BLaER1 treated with 17β-estradiol and CSF1 and Interleukin-3, amounts not matched to agents 10 nM and 100 nM (cell line): ENCODE results near the gene TUBGCP3.

Experiments used
- H3K27ac ChIP-seq, 11 experiments: shearing (Covaris generic); formaldehyde crosslinking; 2 replicates each; pipeline ENCODE4 v1.8.1; 2022
- H3K27me3 ChIP-seq, 11 experiments: shearing (Covaris generic); formaldehyde crosslinking; 2 replicates each; pipeline ENCODE4 v1.8.1; 2022
- H3K36me3 ChIP-seq, 11 experiments: shearing (Covaris generic); formaldehyde crosslinking; 2 replicates each; pipeline ENCODE4 v1.8.1; 2022
- H3K4me1 ChIP-seq, 10 experiments: shearing (Covaris generic); formaldehyde crosslinking; 2 replicates each; pipeline ENCODE4 v1.8.1; 2022
- H3K4me2 ChIP-seq, 11 experiments: shearing (Covaris generic); formaldehyde crosslinking; 2 replicates each; pipeline ENCODE4 v1.8.1; 2022
- H3K4me3 ChIP-seq, 10 experiments: shearing (Covaris generic); formaldehyde crosslinking; 2 replicates each; pipeline ENCODE4 v1.8.1; 2022
- H3K9ac ChIP-seq, 11 experiments: shearing (Covaris generic); formaldehyde crosslinking; 2 replicates each; pipeline ENCODE4 v1.8.1; 2022
- H3K9me3 ChIP-seq, 11 experiments: shearing (Covaris generic); formaldehyde crosslinking; replicated peaks in 1 of 11; 2 replicates each; pipeline ENCODE4 v1.8.1; 2022
- H4K20me1 ChIP-seq, 11 experiments: shearing (Covaris generic); formaldehyde crosslinking; 2 replicates each; pipeline ENCODE4 v1.8.1; 2022
- Cebpa-rat ChIP-seq, 11 experiments: shearing (Covaris generic); IDR thresholded peaks; 2 replicates each; pipeline ENCODE4 v1.8.1; 2022

Gene TUBGCP3

DNA sequence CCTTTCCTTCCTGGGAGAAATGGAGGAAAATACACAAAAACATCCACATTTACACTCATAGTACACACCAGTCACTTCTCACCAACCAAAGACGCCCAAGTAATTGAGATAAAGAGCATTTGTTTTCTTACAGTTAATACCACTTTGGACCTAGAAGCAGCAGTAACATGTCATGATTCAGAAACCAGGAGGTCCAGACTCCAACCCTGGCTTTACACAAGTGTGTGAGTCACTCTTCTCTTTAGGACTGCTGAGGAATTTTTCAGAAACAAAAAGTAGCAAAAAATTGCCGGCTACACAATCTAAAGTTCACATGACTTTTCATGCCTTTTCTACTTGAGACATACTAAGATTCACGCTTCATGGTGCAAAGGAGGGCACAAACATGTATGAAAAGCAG is 42.1 kb downstream of the TUBGCP3 start:
- Histone ChIP-seq H3K4me3 (no peak overlapping the region), H3K4me1 (no peaks in the 10 kb centered on the region), H3K9ac (no peak overlapping the region), H3K27ac (no peak overlapping the region), H3K36me3 (peaks cover 73 to 94% (median 84%) of the 10 kb centered on the region in 11 experiments), H3K4me2 (no peak overlapping the region), H3K9me3 (peaks cover 0 to 5% (median 0%) of the 10 kb centered on the region in 11 experiments; a peak in 4 of 22 replicates), H4K20me1 (peaks cover 0 to 24% (median 7%) of the 10 kb centered on the region in 11 experiments; a peak in 6 of 22 replicates), H3K27me3 (no peaks in the 10 kb centered on the region)
- TF ChIP-seq Cebpa-rat (IDR thresholded peaks at IDR 0.05), result no peak

DNA sequence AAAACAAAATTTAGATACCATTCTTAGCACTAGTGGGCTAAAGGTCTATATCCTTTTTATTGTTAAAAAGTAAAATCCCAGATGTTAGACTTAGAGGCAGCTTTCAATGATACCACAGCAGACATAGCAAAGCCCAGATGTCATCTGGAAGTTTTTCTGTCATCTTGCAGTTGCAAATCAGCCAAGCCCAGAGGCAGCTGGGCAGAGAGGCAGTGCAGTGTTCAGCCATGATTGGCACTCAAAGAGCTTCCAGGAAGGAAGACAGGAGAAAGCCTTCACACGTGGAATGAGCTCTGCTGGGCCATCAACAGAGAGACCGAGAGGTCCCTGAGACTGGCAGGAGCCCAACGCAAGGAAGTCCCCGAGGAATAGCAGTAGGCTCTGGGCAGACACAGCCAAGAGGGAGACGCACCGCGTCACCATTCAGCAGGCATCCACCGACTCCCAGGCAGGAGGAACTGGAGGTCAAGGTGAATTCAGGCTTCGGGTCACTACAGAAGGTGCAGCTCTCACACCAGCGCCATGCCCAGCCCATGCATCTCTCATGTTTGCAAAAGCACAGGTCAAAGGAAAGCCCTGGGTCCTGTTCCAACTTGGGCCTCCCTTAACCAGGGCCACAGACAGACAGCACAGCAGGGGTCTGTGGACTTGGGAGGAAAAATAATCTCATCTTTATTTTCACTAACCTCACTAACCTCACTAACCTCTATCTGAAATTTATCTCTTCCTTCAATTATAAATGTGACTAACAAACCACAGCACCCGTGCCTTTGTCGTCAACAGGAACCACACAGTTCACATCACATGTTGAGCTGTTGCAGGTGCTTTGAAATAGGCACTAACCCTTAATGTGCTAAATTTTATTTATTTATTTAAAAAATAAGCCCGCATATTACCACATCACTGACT is 54.9 kb downstream of the TUBGCP3 start:
- Histone ChIP-seq H3K27me3 (no peaks in the 10 kb centered on the region), H3K4me3 (no peak overlapping the region), H3K27ac (peak overlapping the region in 1 of 11 experiments; percentile 10; a peak in 1 of 22 replicates), H3K36me3 (peaks cover 9 to 78% (median 31%) of the 10 kb centered on the region in 11 experiments; a peak in 21 of 22 replicates), H3K9me3 (no peaks in the 10 kb centered on the region; a peak in 1 of 22 replicates), H3K4me2 (peak overlapping the region in 6 of 11 experiments; percentile 32 to 66 (median 51); a peak in 9 of 22 replicates), H4K20me1 (no peaks in the 10 kb centered on the region; a peak in 2 of 22 replicates), H3K9ac (no peak overlapping the region), H3K4me1 (peaks cover 0 to 25% (median 18%) of the 10 kb centered on the region in 10 experiments; a peak in 12 of 20 replicates)
- no peak for TF ChIP-seq Cebpa-rat (IDR thresholded peaks at IDR 0.05)

DNA sequence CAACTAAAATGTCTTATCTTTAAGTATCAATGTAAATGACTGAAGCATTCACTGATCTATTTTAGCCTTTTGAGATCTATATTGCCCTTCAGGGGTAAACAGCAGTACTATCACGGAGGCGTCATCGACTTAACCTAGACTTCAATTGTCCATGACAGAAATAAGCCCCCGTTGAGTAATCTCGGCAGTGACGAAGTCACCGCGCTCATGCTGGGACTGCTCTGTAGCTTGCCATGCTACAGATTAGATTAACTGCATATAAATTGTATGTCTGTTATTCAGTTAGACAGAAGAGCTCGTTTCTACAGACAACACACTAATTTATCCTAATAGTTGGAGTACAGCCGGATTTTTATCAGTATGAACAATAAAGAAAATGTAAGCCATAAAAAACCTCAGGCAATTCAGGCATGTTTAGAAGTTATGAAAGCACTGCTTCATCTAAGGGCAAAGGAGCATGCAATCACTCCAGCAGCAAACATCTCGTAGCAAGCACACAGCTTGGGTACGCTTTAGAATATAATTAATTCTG is 56.6 kb downstream of the TUBGCP3 start:
- Histone ChIP-seq H3K4me1 (peaks cover 0 to 25% (median 18%) of the 10 kb centered on the region in 10 experiments; a peak in 12 of 20 replicates), H3K27me3 (no peaks in the 10 kb centered on the region), H3K36me3 (peaks cover 8 to 78% (median 38%) of the 10 kb centered on the region in 11 experiments), H4K20me1 (no peaks in the 10 kb centered on the region; a peak in 2 of 22 replicates), H3K9me3 (no peaks in the 10 kb centered on the region), H3K27ac (no peak overlapping the region), H3K4me3 (no peak overlapping the region), H3K4me2 (no peak overlapping the region), H3K9ac (no peak overlapping the region)
- TF ChIP-seq Cebpa-rat (IDR thresholded peaks at IDR 0.05), result no peak

DNA sequence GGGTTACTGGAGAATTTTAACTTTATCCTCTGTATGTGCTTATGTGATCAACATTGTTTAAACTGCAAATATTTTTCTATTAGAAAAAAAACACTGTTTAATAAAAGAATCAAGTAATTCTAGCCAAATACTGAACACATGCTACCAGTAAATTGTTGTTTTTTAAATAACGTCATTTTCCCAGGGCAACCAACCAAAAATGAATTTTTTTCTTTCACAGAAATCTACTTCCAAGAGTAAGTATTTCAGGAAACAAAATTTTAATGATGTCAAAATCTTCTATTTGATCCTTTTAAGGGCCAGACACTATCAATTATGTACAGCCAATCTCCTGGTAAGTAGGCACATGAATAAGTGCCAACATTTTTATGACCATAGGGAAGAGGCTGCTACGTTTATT is 57.1 kb downstream of the TUBGCP3 start:
- Histone ChIP-seq H3K9me3 (no peaks in the 10 kb centered on the region), H3K4me2 (no peak overlapping the region), H3K27me3 (no peaks in the 10 kb centered on the region), H3K4me1 (peaks cover 0 to 25% (median 18%) of the 10 kb centered on the region in 10 experiments; a peak in 12 of 20 replicates), H4K20me1 (no peaks in the 10 kb centered on the region; a peak in 2 of 22 replicates), H3K9ac (no peak overlapping the region), H3K4me3 (no peak overlapping the region), H3K27ac (no peak overlapping the region), H3K36me3 (peaks cover 13 to 78% (median 40%) of the 10 kb centered on the region in 11 experiments)
- TF ChIP-seq Cebpa-rat (IDR thresholded peaks at IDR 0.05), result no peak

DNA sequence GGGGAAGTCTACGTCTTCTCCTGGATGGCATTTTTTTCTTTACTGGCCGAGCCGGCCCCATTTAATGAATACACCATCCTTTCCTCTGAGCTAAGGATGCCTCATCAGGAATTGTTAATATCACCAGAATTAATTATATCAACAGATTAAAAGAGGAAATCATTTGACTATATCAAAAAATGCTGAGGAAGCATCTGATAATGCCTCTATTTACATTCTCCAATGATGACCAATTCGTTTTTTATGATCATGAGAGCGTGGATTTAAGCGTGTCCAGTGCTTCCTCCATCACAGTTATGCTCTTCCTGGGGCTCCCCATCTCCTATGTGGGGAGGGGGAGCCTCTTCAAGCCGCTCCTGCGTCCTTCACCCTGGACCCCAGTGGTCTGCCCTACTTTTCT is 58.7 kb downstream of the TUBGCP3 start:
- no peak for TF ChIP-seq Cebpa-rat (IDR thresholded peaks at IDR 0.05)
- peaks cover 29 to 81% (median 52%) of the 10 kb centered on the region in 11 experiments for H3K36me3 ChIP-seq
- H3K4me3 ChIP-seq, result no peak overlapping the region
- no peak overlapping the region for H3K4me2 ChIP-seq
- H3K27ac ChIP-seq, result no peak overlapping the region
- H4K20me1 ChIP-seq, result peaks cover 0 to 14% (median 6%) of the 10 kb centered on the region in 11 experiments; a peak in 8 of 22 replicates
- H3K9ac ChIP-seq, result no peak overlapping the region
- H3K27me3 ChIP-seq, result no peaks in the 10 kb centered on the region
- H3K4me1 ChIP-seq, result peaks cover 0 to 20% (median 13%) of the 10 kb centered on the region in 10 experiments; a peak in 12 of 20 replicates
- no peaks in the 10 kb centered on the region for H3K9me3 ChIP-seq

DNA sequence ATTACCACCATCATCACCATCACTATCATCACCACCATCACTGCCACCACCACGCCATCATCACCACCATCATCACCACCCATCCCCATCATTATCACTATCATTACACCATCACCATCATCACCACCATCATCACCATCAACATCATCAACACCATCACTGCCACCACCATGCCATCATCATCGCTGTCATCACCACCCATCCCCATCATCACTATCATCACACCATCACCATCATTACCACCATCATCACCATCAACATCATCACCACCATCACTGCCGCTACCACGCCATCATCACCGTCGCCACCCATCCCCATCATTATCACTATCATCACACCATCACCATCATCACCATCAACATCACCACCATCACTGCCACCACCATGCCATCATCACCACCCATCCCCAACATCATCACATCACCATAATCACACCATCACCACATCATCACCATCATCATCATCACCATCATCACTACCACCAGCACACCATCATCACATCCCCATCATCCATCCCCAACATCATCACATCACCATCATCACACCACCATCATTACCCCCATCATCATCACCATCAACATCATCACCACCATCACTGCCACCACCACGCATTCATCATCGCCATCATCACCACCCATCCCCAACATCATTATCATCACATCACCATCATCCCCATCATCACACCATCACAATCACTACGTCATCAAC is 61.7 kb downstream of the TUBGCP3 start:
- Histone ChIP-seq H3K36me3 (peaks cover 58 to 89% (median 76%) of the 10 kb centered on the region in 11 experiments), H3K27me3 (no peaks in the 10 kb centered on the region)
- TF ChIP-seq Cebpa-rat (IDR thresholded peaks at IDR 0.05), result no peak

DNA sequence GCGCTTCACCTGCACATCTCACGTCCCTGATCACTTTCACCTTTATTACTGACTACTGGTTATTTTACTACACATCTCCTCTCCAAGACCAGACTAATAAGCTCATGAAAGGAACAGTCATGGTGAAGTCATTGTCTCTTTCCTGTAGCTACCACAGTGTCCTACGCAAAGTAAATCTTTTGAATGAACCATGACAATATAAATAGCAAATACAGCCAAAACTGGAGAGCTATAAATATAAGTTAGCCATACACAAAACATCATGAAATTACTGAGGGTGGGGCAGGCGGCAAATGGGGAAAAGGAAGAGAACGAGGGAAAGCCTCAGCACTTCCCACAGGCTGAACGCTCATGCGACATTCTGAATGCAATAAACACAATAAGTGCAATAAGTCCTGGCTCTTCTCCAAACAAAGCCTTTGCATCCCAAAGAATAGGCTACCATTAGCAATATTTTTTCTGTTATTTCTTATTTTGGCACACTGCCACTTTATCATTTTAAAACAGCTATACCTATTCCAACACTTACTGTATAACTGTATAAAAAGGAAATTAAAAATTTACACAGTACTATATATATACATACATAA is 62.5 kb downstream of the TUBGCP3 start:
- no peak overlapping the region for H3K27ac ChIP-seq
- no peaks in the 10 kb centered on the region for H3K27me3 ChIP-seq
- TF ChIP-seq Cebpa-rat (IDR thresholded peaks at IDR 0.05), result no peak
- H3K4me2 ChIP-seq, result no peak overlapping the region
- peaks cover 0 to 23% (median 7%) of the 10 kb centered on the region in 11 experiments; a peak in 9 of 22 replicates for H4K20me1 ChIP-seq
- no peaks in the 10 kb centered on the region for H3K4me1 ChIP-seq
- H3K9ac ChIP-seq, result no peak overlapping the region
- H3K9me3 ChIP-seq, result no peaks in the 10 kb centered on the region
- H3K4me3 ChIP-seq, result no peak overlapping the region
- H3K36me3 ChIP-seq, result peaks cover 65 to 92% (median 83%) of the 10 kb centered on the region in 11 experiments

More for the DNA sequence above, 61.7 kb downstream of the TUBGCP3 start:
- peaks cover 0 to 23% (median 6%) of the 10 kb centered on the region in 11 experiments; a peak in 9 of 22 replicates for H4K20me1 ChIP-seq
- no peak overlapping the region for H3K4me3 ChIP-seq
- no peaks in the 10 kb centered on the region for H3K9me3 ChIP-seq
- no peak overlapping the region for H3K27ac ChIP-seq
- no peak overlapping the region for H3K4me2 ChIP-seq
- no peaks in the 10 kb centered on the region for H3K4me1 ChIP-seq
- H3K9ac ChIP-seq, result no peak overlapping the region

DNA sequence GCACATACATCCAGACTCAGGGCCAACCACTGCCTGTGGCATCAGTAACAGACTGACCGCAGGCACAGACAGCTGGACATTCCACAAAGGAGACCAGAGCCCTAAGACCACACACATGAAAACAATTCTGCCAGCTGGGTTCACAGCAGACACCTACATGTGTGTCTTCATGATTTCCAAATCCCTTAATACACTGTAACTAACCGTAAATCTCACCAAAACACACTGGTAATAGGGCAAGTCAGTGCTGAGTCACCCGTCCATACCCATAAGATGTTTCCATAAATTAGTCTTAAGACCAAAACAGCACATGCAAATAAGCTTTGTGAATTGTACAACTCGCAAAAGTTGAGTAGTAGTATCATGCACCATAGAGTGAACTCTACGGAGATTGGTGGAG is 65.4 kb downstream of the TUBGCP3 start:
- Histone ChIP-seq H3K27me3 (no peaks in the 10 kb centered on the region), H3K4me2 (no peak overlapping the region), H3K9ac (no peak overlapping the region), H3K36me3 (peaks cover 88 to 100% (median 96%) of the 10 kb centered on the region in 11 experiments), H3K9me3 (no peaks in the 10 kb centered on the region), H3K4me3 (no peak overlapping the region), H4K20me1 (peaks cover 0 to 23% (median 7%) of the 10 kb centered on the region in 11 experiments; a peak in 9 of 22 replicates), H3K27ac (no peak overlapping the region), H3K4me1 (no peaks in the 10 kb centered on the region)
- no peak for TF ChIP-seq Cebpa-rat (IDR thresholded peaks at IDR 0.05)
